HG03558 (cell line): ENCODE measurements around the gene ABCC1.
"Not testable (repeated sequence)": the region's sequence is repeated elsewhere in the genome, so short reads cannot be mapped to it uniquely, and the experiment has no call there.

Experiments used
- ATAC-seq: cut with Tn5 transposase; IDR thresholded peaks from one replicate; pipeline ENCODE4 v1.9.1; 2021; ENCODE audit warnings: moderate number of reproducible peaks; ENCODE audit not compliant: unreplicated experiment; ENCODE audit errors: extremely low read depth

The ABCC1 gene

DNA sequence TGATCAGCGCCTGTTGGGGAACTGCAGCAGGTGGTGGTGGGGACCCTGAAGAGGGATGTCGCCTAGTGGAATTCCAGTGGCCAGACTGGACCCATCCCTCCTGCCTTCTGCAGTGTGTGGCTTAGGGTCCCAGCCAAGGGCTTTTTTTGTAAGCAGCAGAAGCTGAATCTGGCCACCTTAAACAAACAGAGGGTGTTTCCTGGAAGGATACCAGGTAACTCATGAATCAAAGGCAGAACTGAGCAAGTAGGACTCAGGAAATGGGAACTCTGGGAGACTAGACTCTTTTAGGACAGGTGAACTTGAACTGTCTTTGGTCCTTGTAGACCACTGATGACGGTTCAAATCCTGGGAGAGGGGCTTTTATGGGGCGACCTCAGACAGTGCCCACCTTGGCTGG is 149.9 kb downstream of the ABCC1 start:
- ATAC-seq, result no peak

GRCh38 chr16:16100631-16101030 is 151.2 kb downstream of the ABCC1 start:
- no peak for ATAC-seq

DNA sequence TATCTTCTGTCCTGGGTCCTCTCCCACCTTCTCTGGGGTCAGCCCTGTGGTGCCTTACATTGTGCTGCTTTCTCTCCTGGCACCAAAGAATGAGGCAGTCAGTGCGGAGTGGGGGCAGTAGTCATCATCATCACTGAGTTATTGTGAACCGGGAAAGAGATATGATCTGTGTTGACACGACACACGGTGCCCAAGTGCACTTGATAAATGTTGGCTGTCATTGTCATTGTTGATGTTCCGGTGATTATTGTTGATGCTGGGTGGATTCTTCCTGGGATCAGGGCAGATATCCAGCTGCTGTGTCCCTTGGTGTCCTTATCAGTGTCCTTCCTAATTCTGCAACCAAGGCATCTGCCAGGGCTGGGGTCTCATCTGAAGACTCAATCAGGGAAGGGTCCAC is 152.2 kb downstream of the ABCC1 start:
- ATAC-seq, result no peak

DNA sequence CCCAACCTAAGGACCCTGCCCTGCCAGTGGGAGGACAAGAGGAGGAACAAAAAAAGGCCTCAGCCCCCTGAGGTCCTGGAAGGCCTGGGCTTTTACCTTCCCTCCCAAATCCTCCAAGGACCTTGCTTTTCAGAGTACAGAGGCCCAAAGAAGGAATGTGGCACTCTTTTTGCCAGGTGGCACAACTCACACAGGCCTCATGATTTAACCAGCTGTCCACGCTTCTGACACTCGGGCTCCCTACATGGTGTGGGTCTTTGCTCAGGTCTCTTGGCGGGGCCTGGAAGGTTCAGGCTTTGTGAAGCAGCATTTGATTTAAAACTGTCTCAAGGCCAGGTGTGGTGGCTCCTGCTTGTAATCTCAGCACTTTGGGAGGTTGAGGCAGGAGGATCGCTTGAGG is 153.3 kb downstream of the ABCC1 start:
- ATAC-seq, result no peak

GRCh38 chr16:16104132-16104803 is 154.9 kb downstream of the ABCC1 start:
- not testable (repeated sequence) for ATAC-seq

DNA sequence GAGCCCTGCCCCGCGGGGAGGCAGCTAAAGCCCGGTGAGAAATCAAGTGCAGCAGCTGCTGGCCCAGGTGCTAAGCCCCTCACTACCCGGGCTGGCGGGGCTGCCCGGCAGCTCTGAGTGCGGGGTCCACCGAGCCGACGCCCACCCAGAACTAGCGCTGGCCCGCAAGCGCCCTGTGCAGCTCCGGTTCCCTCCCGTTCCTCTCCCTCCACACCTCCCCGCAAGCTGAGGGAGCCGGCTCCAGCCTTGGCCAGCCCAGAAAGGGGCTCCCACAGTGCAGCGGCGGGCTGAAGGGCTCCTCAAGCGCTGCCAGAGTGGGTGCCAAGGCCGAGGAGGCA is 155.4 kb downstream of the ABCC1 start:
- ATAC-seq, result not testable (repeated sequence)

DNA sequence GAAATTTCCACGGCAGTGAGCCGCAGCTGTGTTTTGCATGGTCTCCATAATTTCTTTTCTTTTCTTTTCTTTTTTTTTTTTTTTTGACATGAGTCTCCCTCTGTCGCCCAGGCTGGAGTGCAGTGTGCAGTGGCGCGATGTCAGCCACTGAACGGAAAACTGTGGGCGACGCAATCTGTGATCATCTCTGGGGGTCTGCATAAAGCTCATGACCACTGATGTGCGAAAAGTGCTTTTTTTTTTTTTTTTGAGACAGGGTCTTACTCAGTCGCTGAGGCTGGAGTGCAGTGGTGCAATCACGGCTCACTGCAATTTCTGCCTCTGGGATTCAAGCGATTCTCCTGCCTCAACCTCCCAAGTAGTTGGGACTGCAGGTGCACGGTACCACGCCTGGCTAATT is 156.2 kb downstream of the ABCC1 start:
- no peak for ATAC-seq

DNA sequence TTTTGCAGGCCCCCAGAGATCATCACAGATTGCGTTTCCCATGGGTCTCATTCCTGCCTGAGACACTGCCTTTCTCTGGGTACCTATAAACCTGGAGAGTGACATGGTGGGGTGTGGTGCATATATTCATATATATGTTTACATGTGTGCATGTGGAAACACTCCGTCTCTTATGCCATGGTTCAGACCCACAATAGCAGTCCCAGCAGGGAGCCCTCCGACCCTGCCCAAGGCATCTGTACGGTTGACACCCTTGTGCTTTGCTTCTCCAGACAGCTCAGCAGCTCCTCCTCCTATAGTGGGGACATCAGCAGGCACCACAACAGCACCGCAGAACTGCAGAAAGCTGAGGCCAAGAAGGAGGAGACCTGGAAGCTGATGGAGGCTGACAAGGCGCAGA is 157.1 kb downstream of the ABCC1 start:
- ATAC-seq, result no peak

- ATAC-seq, result no peak
Observed at GRCh38 chr16:16107839-16108238, 158.4 kb downstream of the ABCC1 start.

GRCh38 chr16:16108759-16109158 is 159.3 kb downstream of the ABCC1 start:
- no peak for ATAC-seq

DNA sequence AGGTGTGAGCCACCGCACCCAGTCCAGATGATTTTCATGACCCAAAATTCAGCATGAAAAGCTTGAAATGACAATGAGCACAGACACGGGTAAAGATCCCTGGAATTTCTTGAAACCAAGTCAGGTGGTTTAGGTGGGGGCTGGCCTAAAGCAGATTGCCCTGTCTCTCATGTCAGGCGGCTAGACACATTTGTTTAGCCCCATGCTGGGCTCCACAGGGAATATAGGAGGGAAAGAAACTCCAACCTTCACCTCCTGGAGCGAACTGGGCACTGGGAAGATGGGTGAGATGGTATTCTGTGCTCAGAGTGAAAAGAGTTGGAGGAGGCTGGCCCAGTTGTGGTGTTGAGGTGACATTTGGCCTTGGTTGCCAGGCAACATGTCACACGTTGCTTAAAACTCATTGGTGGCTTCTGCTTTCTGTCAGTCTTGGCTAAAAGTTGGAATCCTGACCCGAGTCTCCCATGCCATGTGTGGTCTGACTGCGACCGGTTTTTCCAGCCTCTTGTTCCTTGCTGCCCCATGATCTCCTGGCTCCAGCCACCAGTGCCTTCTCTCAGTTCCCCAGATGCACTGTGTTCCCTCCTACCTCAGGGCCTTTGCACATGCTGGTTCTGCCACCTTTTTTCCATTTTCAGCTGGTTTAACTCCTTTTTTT is 160.2 kb downstream of the ABCC1 start:
- no peak for ATAC-seq

DNA sequence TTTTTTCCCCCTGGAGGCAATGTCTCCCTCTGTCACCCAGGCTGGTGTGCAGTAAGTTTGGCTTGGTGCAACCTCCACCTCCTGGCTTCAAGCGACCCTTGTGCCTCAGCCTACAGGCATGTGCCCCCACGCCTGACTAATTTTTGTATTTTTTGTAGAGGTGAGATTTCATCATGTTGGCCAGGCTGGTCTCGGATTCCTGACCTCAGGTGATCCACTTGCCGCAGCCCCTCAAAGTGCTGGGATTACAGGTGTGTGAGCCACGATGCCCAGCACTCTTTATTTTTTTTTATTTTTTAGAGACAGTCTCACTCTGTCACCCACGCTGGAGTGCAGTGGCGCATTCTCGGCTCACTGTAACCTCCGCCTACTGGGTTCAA is 160.7 kb downstream of the ABCC1 start:
- ATAC-seq, result no peak

DNA sequence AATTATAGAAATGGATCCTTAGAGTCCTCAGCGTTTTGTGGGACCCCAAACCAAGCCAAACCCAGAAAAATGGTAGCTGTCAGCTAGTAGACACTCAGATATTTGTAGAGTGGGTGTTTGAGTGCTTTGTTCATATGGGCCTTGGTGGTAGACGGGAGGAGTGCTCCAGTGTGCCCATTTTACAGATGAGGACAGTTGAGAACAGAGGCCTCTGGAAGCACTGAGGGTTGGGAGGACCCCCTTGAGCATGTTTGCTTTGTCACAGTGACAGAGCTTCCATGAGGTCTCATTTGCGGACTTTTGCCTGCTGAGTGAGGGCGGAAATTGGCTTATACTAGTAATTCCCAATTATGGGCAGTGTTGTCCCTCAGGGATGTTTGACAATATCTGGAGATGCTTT is 162.2 kb downstream of the ABCC1 start:
- ATAC-seq, result no peak

GRCh38 chr16:16112450-16113053 is 163.1 kb downstream of the ABCC1 start:
- ATAC-seq, result no peak

DNA sequence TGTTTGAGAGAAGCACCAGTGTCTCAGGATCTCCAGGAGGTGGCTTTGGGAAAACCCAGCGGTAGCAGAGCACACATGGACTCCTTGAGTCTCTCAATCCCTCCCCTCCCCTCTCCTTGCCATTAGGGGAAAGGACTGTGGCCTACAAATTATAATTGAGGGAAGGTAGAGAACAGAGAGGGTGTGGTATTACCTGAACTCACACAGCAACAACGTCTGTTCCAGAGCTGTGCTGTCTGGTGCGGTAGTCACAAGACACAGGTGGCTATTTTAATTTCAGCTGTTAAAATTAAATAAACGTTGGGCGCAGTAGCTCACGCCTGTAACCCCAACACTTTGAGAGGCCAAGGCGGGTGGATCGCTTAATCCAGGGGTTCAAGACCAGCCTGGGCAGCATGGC is 163.7 kb downstream of the ABCC1 start:
- no peak for ATAC-seq

GRCh38 chr16:16116841-16117240 is 167.4 kb downstream of the ABCC1 start:
- no peak for ATAC-seq

DNA sequence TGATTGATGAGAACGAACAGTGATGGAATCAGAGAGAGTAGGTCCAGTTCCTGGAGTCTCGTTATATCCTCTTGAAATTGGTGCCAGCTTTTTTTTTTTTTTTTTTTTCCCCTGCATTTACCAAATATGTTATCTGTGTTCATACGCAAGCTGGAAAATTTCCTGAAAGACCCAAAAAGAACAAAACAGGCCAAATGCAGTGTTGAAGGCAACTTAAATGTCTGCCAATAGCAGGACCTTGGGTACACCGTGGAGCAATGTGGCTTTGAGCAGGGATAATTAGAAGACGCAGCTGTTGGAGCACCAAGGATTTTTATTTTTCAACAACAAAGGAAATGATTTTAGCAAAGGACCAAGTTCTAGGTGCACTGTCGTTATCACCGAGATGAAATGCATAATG is 168.9 kb downstream of the ABCC1 start:
- ATAC-seq, result no peak

- ATAC-seq, result no peak
Observed at GRCh38 chr16:16120044-16120381, 170.6 kb downstream of the ABCC1 start.

GRCh38 chr16:16120382-16121184 is 171.2 kb downstream of the ABCC1 start:
- ATAC-seq, result no peak

- ATAC-seq, result no peak
Observed at GRCh38 chr16:16121185-16121727, 171.8 kb downstream of the ABCC1 start.

DNA sequence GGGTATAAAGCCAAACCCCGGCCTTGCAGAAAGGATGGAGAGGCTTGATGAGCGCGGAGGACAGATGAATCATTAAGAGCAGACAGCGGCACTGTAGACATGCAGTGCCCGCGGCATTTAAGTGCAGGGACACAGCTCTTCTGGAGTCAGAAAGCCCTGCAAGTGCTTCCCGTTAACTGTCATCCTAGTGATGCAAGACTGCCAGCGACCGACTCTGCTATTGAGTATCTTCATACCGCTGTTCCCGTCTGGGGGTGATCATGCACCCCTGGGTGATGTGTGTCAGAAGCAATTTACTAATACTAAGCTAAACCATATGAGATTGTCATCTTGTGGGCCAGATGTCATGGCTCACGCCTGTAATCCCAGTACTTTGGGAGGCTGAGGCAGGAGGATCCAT is 172.8 kb downstream of the ABCC1 start:
- no peak for ATAC-seq
